IPS-20b (cell line): ENCODE data around the gene COPE.
"Not testable (repeated sequence)": the region's sequence is repeated elsewhere in the genome, so short reads cannot be mapped to it uniquely, and the experiment has no call there.

ENCODE experiments used
- H3K27ac ChIP-seq: one replicate; pipeline ENCODE4 v1.5.1; 2013; ENCODE audit warnings: low read length
- H3K27me3 ChIP-seq: 2 replicates; pipeline ENCODE4 v1.6.1; 2013; ENCODE audit warnings: mild to moderate bottlenecking, low read length, inconsistent platforms; ENCODE audit not compliant: insufficient read depth
- H3K36me3 ChIP-seq: 2 replicates; pipeline ENCODE4 v1.6.1; 2013; ENCODE audit warnings: low read depth, mild to moderate bottlenecking, inconsistent platforms, low read length, moderate library complexity; ENCODE audit not compliant: insufficient read depth
- H3K4me1 ChIP-seq: 2 replicates; pipeline ENCODE4 v1.6.1; 2013; ENCODE audit warnings: mild to moderate bottlenecking, control low read depth, inconsistent platforms, low read length, moderate library complexity; ENCODE audit not compliant: insufficient read depth
- H3K4me3 ChIP-seq: 2 replicates; pipeline ENCODE4 v1.5.1; 2013; ENCODE audit warnings: mild to moderate bottlenecking, low read length, inconsistent platforms
- H3K9ac ChIP-seq: 2 replicates; pipeline ENCODE4 v1.6.1; 2013; ENCODE audit warnings: low read depth, mild to moderate bottlenecking, inconsistent platforms, low read length, moderate library complexity
- H3K9me3 ChIP-seq: 2 replicates; pipeline ENCODE4 v1.6.1; 2013; ENCODE audit warnings: mild to moderate bottlenecking, low read depth, low read length, inconsistent platforms; ENCODE audit not compliant: insufficient read depth

COPE gene

GRCh38 chr19:18905058-18905456, 14.1 kb downstream of the COPE start:
- Histone ChIP-seq H3K36me3 (peaks cover 15% of the 10 kb centered on the region), H3K27ac (no peak overlapping the region), H3K9ac (no peak overlapping the region), H3K9me3 (no peaks in the 10 kb centered on the region), H3K4me3 (no peak overlapping the region), H3K4me1 (no peaks in the 10 kb centered on the region), H3K27me3 (no peaks in the 10 kb centered on the region)

GRCh38 chr19:18904334-18905057, 14.7 kb downstream of the COPE start:
- H3K4me3 ChIP-seq: no peak overlapping the region
- no peaks in the 10 kb centered on the region for H3K27me3 ChIP-seq
- no peak overlapping the region for H3K27ac ChIP-seq
- no peak overlapping the region for H3K9ac ChIP-seq
- H3K4me1 ChIP-seq: no peaks in the 10 kb centered on the region
- peaks cover 11% of the 10 kb centered on the region; the same call in 1 of the 2 replicates for H3K36me3 ChIP-seq
- H3K9me3 ChIP-seq: no peaks in the 10 kb centered on the region

GRCh38 chr19:18903156-18904037, 15.8 kb downstream of the COPE start:
- H3K9me3 ChIP-seq: no peaks in the 10 kb centered on the region
- no peak overlapping the region for H3K27ac ChIP-seq
- H3K4me3 ChIP-seq: no peak overlapping the region
- no peaks in the 10 kb centered on the region for H3K27me3 ChIP-seq
- H3K4me1 ChIP-seq: no peaks in the 10 kb centered on the region
- H3K9ac ChIP-seq: no peak overlapping the region
- peaks cover 4% of the 10 kb centered on the region; the same call in 1 of the 2 replicates for H3K36me3 ChIP-seq

- not testable (repeated sequence) for H3K9me3 ChIP-seq, H3K36me3 ChIP-seq, H3K4me1 ChIP-seq, H3K4me3 ChIP-seq, H3K9ac ChIP-seq, H3K27me3 ChIP-seq, H3K27ac ChIP-seq
These were observed 16.7 kb downstream of the COPE start for GRCh38 chr19:18902519-18902918.

- Histone ChIP-seq H3K9ac (no peak overlapping the region), H3K36me3 (no peaks in the 10 kb centered on the region), H3K4me3 (no peak overlapping the region), H3K27me3 (peaks cover 11% of the 10 kb centered on the region), H3K27ac (no peak overlapping the region), H3K4me1 (no peaks in the 10 kb centered on the region), H3K9me3 (no peaks in the 10 kb centered on the region)
These were observed 17.7 kb downstream of the COPE start for GRCh38 chr19:18901491-18901890.

- no peak overlapping the region for H3K9ac ChIP-seq
- H3K4me1 ChIP-seq: no peaks in the 10 kb centered on the region
- no peak overlapping the region for H3K4me3 ChIP-seq
- no peaks in the 10 kb centered on the region for H3K9me3 ChIP-seq
- peaks cover 13% of the 10 kb centered on the region for H3K27me3 ChIP-seq
- no peaks in the 10 kb centered on the region for H3K36me3 ChIP-seq
- H3K27ac ChIP-seq: no peak overlapping the region
These were observed 18.3 kb downstream of the COPE start for GRCh38 chr19:18900700-18901481.

- Histone ChIP-seq H3K27me3 (peaks cover 18% of the 10 kb centered on the region), H3K4me3 (no peak overlapping the region), H3K4me1 (no peaks in the 10 kb centered on the region; the same call in 1 of the 2 replicates), H3K27ac (no peak overlapping the region), H3K9ac (no peak overlapping the region), H3K36me3 (no peaks in the 10 kb centered on the region), H3K9me3 (no peaks in the 10 kb centered on the region)
These were observed 19.3 kb downstream of the COPE start for GRCh38 chr19:18899624-18900560.

- Histone ChIP-seq H3K9me3 (no peaks in the 10 kb centered on the region), H3K4me3 (no peak overlapping the region), H3K27me3 (peaks cover 26% of the 10 kb centered on the region), H3K36me3 (no peaks in the 10 kb centered on the region), H3K27ac (no peak overlapping the region), H3K4me1 (no peaks in the 10 kb centered on the region; the same call in 1 of the 2 replicates), H3K9ac (no peak overlapping the region)
These were observed 20.4 kb downstream of the COPE start for GRCh38 chr19:18898607-18899408.

GRCh38 chr19:18898081-18898606, 21.0 kb downstream of the COPE start:
- Histone ChIP-seq H3K27me3 (peaks cover 27% of the 10 kb centered on the region), H3K9me3 (no peaks in the 10 kb centered on the region), H3K27ac (no peak overlapping the region), H3K4me3 (no peak overlapping the region), H3K9ac (no peak overlapping the region), H3K36me3 (no peaks in the 10 kb centered on the region), H3K4me1 (no peaks in the 10 kb centered on the region; the same call in 1 of the 2 replicates)
